ENCODE data around the gene BCL6B.

BCL6B gene

GRCh38 chr17:7038025-7038862 is 15.4 kb downstream of the BCL6B start:
- Histone ChIP-seq H3K27me3 (replicated peaks in 2 of 5; ENCODE audit: control insufficient read depth in 4 of 5, insufficient read depth in 5 of 5, low read length in 4 of 5) (peaks cover 0 to 17% (median 6%) of the 10 kb centered on the region in 5 experiments), H3K9me3 (ENCODE audit: control extremely low read depth in 1 of 5, control insufficient read depth in 4 of 5, insufficient read depth in 2 of 5, low read depth in 1 of 5, low read length in 4 of 5) (no peaks in the 10 kb centered on the region), H3K4me1 (ENCODE audit: control extremely low read depth in 1 of 4, control insufficient read depth in 4 of 4, insufficient read depth in 4 of 4, low read length in 3 of 4) (peaks cover 6 to 39% (median 36%) of the 10 kb centered on the region in 4 experiments), H3K36me3 (ENCODE audit: control insufficient read depth in 4 of 4, insufficient read depth in 4 of 4, low read length in 3 of 4) (peaks cover 0 to 2% (median 0%) of the 10 kb centered on the region in 4 experiments), H3K27ac (ENCODE audit: insufficient read depth in 1 of 2, low read depth in 1 of 2, low read length in 2 of 2, poor library complexity in 1 of 2, severe bottlenecking in 2 of 2) (no peak overlapping the region), H3K4me3 (ENCODE audit: control insufficient read depth in 1 of 7, extremely low read depth in 1 of 7, insufficient read depth in 4 of 7, low read depth in 2 of 7, low read length in 6 of 7) (no peak overlapping the region)
- no peak for DNase-seq
- ChIA-PET POLR2A (no interaction called here), CTCF (interaction anchor here (0.5 to 4.9 kb wide), 15 partner anchors 8 to 226 kb away, joined by 3 to 37 read pairs (median 4); partner anchors contain the start of gene BCL6B)
- WGBS (ENCODE audit: insufficient coverage): 89% methylated on average over 18 of the region's 19 CpGs

GRCh38 chr17:7039832-7040231 is 17.0 kb downstream of the BCL6B start:
- CTCF ChIA-PET: interaction anchor here (1.0 to 1.4 kb wide), 3 partner anchors 30 to 97 kb away, joined by 3 read pairs; no protein-coding TSS in a partner anchor
- no peaks in the 10 kb centered on the region for H3K9me3 ChIP-seq (ENCODE audit: control extremely low read depth in 1 of 5, control insufficient read depth in 4 of 5, insufficient read depth in 2 of 5, low read depth in 1 of 5, low read length in 4 of 5)
- DNase-seq: peak in 1 of 3 donors; percentile 52
- peaks cover 0 to 2% (median 0%) of the 10 kb centered on the region in 4 experiments for H3K36me3 ChIP-seq (ENCODE audit: control insufficient read depth in 4 of 4, insufficient read depth in 4 of 4, low read length in 3 of 4)
- POLR2A ChIA-PET: no interaction called here
- H3K4me1 ChIP-seq (ENCODE audit: control extremely low read depth in 1 of 4, control insufficient read depth in 4 of 4, insufficient read depth in 4 of 4, low read length in 3 of 4): peaks cover 4 to 44% (median 38%) of the 10 kb centered on the region in 4 experiments
- WGBS (ENCODE audit: insufficient coverage): 90% methylated on average over 2 of the region's 5 CpGs
- H3K27me3 ChIP-seq (replicated peaks in 2 of 5; ENCODE audit: control insufficient read depth in 4 of 5, insufficient read depth in 5 of 5, low read length in 4 of 5): peaks cover 0 to 31% (median 13%) of the 10 kb centered on the region in 5 experiments
- no peak overlapping the region for H3K27ac ChIP-seq (ENCODE audit: insufficient read depth in 1 of 2, low read depth in 1 of 2, low read length in 2 of 2, poor library complexity in 1 of 2, severe bottlenecking in 2 of 2)
- no peak overlapping the region for H3K4me3 ChIP-seq (ENCODE audit: control insufficient read depth in 1 of 7, extremely low read depth in 1 of 7, insufficient read depth in 4 of 7, low read depth in 2 of 7, low read length in 6 of 7)

- peak overlapping the region in 4 of 7 experiments; percentile 26 to 71 (median 54) for H3K4me3 ChIP-seq (ENCODE audit: control insufficient read depth in 1 of 7, extremely low read depth in 1 of 7, insufficient read depth in 4 of 7, low read depth in 2 of 7, low read length in 6 of 7)
- ChIA-PET CTCF (interaction anchor here (1.1 to 19.4 kb wide), 5 partner anchors 17 to 127 kb away, joined by 3 to 374 read pairs (median 6); no protein-coding TSS in a partner anchor), POLR2A (interaction anchor here (1.0 to 2.5 kb wide), 2 partner anchors 20 to 27 kb away, joined by 3 to 12 read pairs; a partner anchor contains a TSS)
- H3K27me3 ChIP-seq (replicated peaks in 2 of 5; ENCODE audit: control insufficient read depth in 4 of 5, insufficient read depth in 5 of 5, low read length in 4 of 5): peaks cover 3 to 40% (median 21%) of the 10 kb centered on the region in 5 experiments
- peaks cover 0 to 2% (median 0%) of the 10 kb centered on the region in 4 experiments for H3K36me3 ChIP-seq (ENCODE audit: control insufficient read depth in 4 of 4, insufficient read depth in 4 of 4, low read length in 3 of 4)
- H3K4me1 ChIP-seq (ENCODE audit: control extremely low read depth in 1 of 4, control insufficient read depth in 4 of 4, insufficient read depth in 4 of 4, low read length in 3 of 4): peaks cover 6 to 38% (median 34%) of the 10 kb centered on the region in 4 experiments
- peak in 2 of 3 donors; percentile 66 to 71 for DNase-seq
- no peaks in the 10 kb centered on the region for H3K9me3 ChIP-seq (ENCODE audit: control extremely low read depth in 1 of 5, control insufficient read depth in 4 of 5, insufficient read depth in 2 of 5, low read depth in 1 of 5, low read length in 4 of 5)
- WGBS (ENCODE audit: insufficient coverage): 45% methylated on average over 23 of the region's 43 CpGs
- no peak overlapping the region for H3K27ac ChIP-seq (ENCODE audit: insufficient read depth in 1 of 2, low read depth in 1 of 2, low read length in 2 of 2, poor library complexity in 1 of 2, severe bottlenecking in 2 of 2)
Observed at GRCh38 chr17:7041607-7042500, 19.0 kb downstream of the BCL6B start.

- ChIA-PET CTCF (interaction anchor here (1.1 to 19.4 kb wide), 5 partner anchors 18 to 128 kb away, joined by 3 to 374 read pairs (median 6); no protein-coding TSS in a partner anchor), POLR2A (interaction anchor here (1.0 to 2.5 kb wide), 3 partner anchors 9 to 28 kb away, joined by 3 to 12 read pairs (median 3); a partner anchor contains a TSS)
- Histone ChIP-seq H3K4me3 (ENCODE audit: control insufficient read depth in 1 of 7, extremely low read depth in 1 of 7, insufficient read depth in 4 of 7, low read depth in 2 of 7, low read length in 6 of 7) (peak overlapping the region in 5 of 7 experiments; percentile 28 to 71 (median 59)), H3K36me3 (ENCODE audit: control insufficient read depth in 4 of 4, insufficient read depth in 4 of 4, low read length in 3 of 4) (peaks cover 0 to 2% (median 0%) of the 10 kb centered on the region in 4 experiments), H3K4me1 (ENCODE audit: control extremely low read depth in 1 of 4, control insufficient read depth in 4 of 4, insufficient read depth in 4 of 4, low read length in 3 of 4) (peaks cover 5 to 42% (median 37%) of the 10 kb centered on the region in 4 experiments), H3K27ac (ENCODE audit: insufficient read depth in 1 of 2, low read depth in 1 of 2, low read length in 2 of 2, poor library complexity in 1 of 2, severe bottlenecking in 2 of 2) (no peak overlapping the region), H3K27me3 (replicated peaks in 2 of 5; ENCODE audit: control insufficient read depth in 4 of 5, insufficient read depth in 5 of 5, low read length in 4 of 5) (peaks cover 3 to 40% (median 21%) of the 10 kb centered on the region in 5 experiments), H3K9me3 (ENCODE audit: control extremely low read depth in 1 of 5, control insufficient read depth in 4 of 5, insufficient read depth in 2 of 5, low read depth in 1 of 5, low read length in 4 of 5) (no peaks in the 10 kb centered on the region)
- peak in 2 of 3 donors; percentile 53 to 60 for DNase-seq
- 2% methylated on average over 49 of the region's 53 CpGs for WGBS (ENCODE audit: insufficient coverage)
Observed at GRCh38 chr17:7042501-7043181, 19.8 kb downstream of the BCL6B start.

- Histone ChIP-seq H3K4me3 (ENCODE audit: control insufficient read depth in 1 of 7, extremely low read depth in 1 of 7, insufficient read depth in 4 of 7, low read depth in 2 of 7, low read length in 6 of 7) (peak overlapping the region in 5 of 7 experiments; percentile 34 to 71 (median 59)), H3K36me3 (ENCODE audit: control insufficient read depth in 4 of 4, insufficient read depth in 4 of 4, low read length in 3 of 4) (peaks cover 0 to 2% (median 0%) of the 10 kb centered on the region in 4 experiments), H3K9me3 (ENCODE audit: control extremely low read depth in 1 of 5, control insufficient read depth in 4 of 5, insufficient read depth in 2 of 5, low read depth in 1 of 5, low read length in 4 of 5) (no peaks in the 10 kb centered on the region), H3K4me1 (ENCODE audit: control extremely low read depth in 1 of 4, control insufficient read depth in 4 of 4, insufficient read depth in 4 of 4, low read length in 3 of 4) (peaks cover 5 to 42% (median 37%) of the 10 kb centered on the region in 4 experiments), H3K27me3 (replicated peaks in 2 of 5; ENCODE audit: control insufficient read depth in 4 of 5, insufficient read depth in 5 of 5, low read length in 4 of 5) (peaks cover 3 to 42% (median 21%) of the 10 kb centered on the region in 5 experiments), H3K27ac (ENCODE audit: insufficient read depth in 1 of 2, low read depth in 1 of 2, low read length in 2 of 2, poor library complexity in 1 of 2, severe bottlenecking in 2 of 2) (no peak overlapping the region)
- CTCF ChIA-PET: interaction anchor here (1.0 to 19.4 kb wide), 3 partner anchors 18 to 129 kb away, joined by 3 to 374 read pairs (median 3); no protein-coding TSS in a partner anchor
- WGBS (ENCODE audit: insufficient coverage): under 1% methylated on average over 19 of the region's 21 CpGs
- POLR2A ChIA-PET: interaction anchor here (1.0 to 2.5 kb wide), 3 partner anchors 9 to 28 kb away, joined by 3 to 12 read pairs (median 3); a partner anchor contains a TSS
- no peak for DNase-seq
Observed at GRCh38 chr17:7043182-7043496, 20.3 kb downstream of the BCL6B start.
